WTC11 (cell line): ENCODE measurements around the gene RNF215. TPM values are rescaled to one million over a fixed set of nuclear protein-coding genes. Genes with fewer than 3 reads are reported as not detected.
A peak's percentile ranks its signal among the peaks of the same experiment; 100 is the strongest.

Experiments
- ATAC-seq: fragments of 200-7000 bp; cut with Tn5 transposase; 2 replicates; pipeline ENCODE4 v1.10.0; 2021; ENCODE audit warnings: mild to moderate bottlenecking, moderate library complexity
- CTCF ChIA-PET: fragments of 300-600 bp; sonication (Branson Sonifier 250); formaldehyde crosslinking; loops from one replicate; lab custom pipeline; 2021; ENCODE audit warnings: antibody characterized with exemption; lab: Charles Lee
- POLR2A ChIA-PET: fragments of 350-600 bp; sonication (Branson Sonifier 250); formaldehyde crosslinking; loops from one replicate; lab custom pipeline; 2021; ENCODE audit warnings: antibody characterized with exemption; lab: Charles Lee
- DNase-seq: peaks from one replicate; pipeline ENCODE4 v3.0.0; 2021; ENCODE audit warnings: low spot score
- H3K27ac Mint-ChIP-seq: 2 replicates; pipeline ENCODE4 v1.8.0; 2021; ENCODE audit warnings: mixed read lengths
- H3K27me3 Mint-ChIP-seq: 2 replicates; pipeline ENCODE4 v1.8.0; 2021; ENCODE audit warnings: low read depth, mild to moderate bottlenecking, moderate library complexity, mixed read lengths
- H3K36me3 Mint-ChIP-seq: 2 replicates; pipeline ENCODE4 v1.8.0; 2021; ENCODE audit warnings: mixed read lengths
- H3K4me1 Mint-ChIP-seq: 2 replicates; pipeline ENCODE4 v1.8.0; 2022; ENCODE audit warnings: mixed read lengths
- H3K4me3 Mint-ChIP-seq: 2 replicates; pipeline ENCODE4 v1.8.0; 2021; ENCODE audit warnings: mild to moderate bottlenecking, moderate library complexity, mixed read lengths
- H3K9me3 Mint-ChIP-seq: 2 replicates; pipeline ENCODE4 v1.8.0; 2021; ENCODE audit warnings: mixed read lengths
- CREB1 ChIP-seq: sonication (generic); formaldehyde crosslinking; IDR thresholded peaks from 2 replicates; pipeline ENCODE4 v1.8.0; 2023; ENCODE audit warnings: mild to moderate bottlenecking, missing genetic modification reagents
- NFE2L1 ChIP-seq: sonication (generic); formaldehyde crosslinking; IDR thresholded peaks from 2 replicates; pipeline ENCODE4 v1.8.1; 2023; ENCODE audit warnings: missing genetic modification reagents
- NFYB ChIP-seq: sonication (generic); formaldehyde crosslinking; conservative IDR thresholded peaks from 2 replicates; pipeline ENCODE4 v1.8.0; 2022; ENCODE audit warnings: low read depth, missing genetic modification reagents
- NR2C2 ChIP-seq: sonication (generic); formaldehyde crosslinking; IDR thresholded peaks from 2 replicates; pipeline ENCODE4 v1.8.0; 2022; ENCODE audit warnings: mild to moderate bottlenecking, missing genetic modification reagents
- SMAD4 ChIP-seq: sonication (generic); formaldehyde crosslinking; IDR thresholded peaks from 2 replicates; pipeline ENCODE4 v1.8.0; 2022; ENCODE audit warnings: mild to moderate bottlenecking, missing genetic modification reagents
- TP53 ChIP-seq: sonication (generic); formaldehyde crosslinking; IDR thresholded peaks from 2 replicates; pipeline ENCODE4 v1.8.1; 2023; ENCODE audit warnings: mild to moderate bottlenecking, missing genetic modification reagents
- ZBTB21 ChIP-seq: sonication (generic); formaldehyde crosslinking; IDR thresholded peaks from 2 replicates; pipeline ENCODE4 v1.8.1; 2023; ENCODE audit warnings: mild to moderate bottlenecking, missing genetic modification reagents, borderline replicate concordance
- ZNF138 ChIP-seq: sonication (generic); formaldehyde crosslinking; conservative IDR thresholded peaks from 2 replicates; pipeline ENCODE4 v1.8.1; 2022; ENCODE audit warnings: mild to moderate bottlenecking, moderate library complexity, missing genetic modification reagents
- total RNA-seq: library from RNA; stranded (reverse); gene quantifications from 3 replicates; pipeline ENCODE4 v1.2.3, GENCODE V29; 2021
- TF ChIP-seq, protein P1 (sequence below): sonication (generic); formaldehyde crosslinking; IDR thresholded peaks from 2 replicates; pipeline ENCODE4 v1.8.0; 2023; ENCODE audit warnings: missing genetic modification reagents, mild to moderate bottlenecking, borderline replicate concordance
- TF ChIP-seq, protein P2 (sequence below): sonication (generic); formaldehyde crosslinking; IDR thresholded peaks from 2 replicates; pipeline ENCODE4 v1.8.0; 2022; ENCODE audit warnings: mild to moderate bottlenecking, missing genetic modification reagents
- TF ChIP-seq, protein P3 (sequence below): fragments of 250-450 bp; sonication (Bioruptor Pico); IDR thresholded peaks from 2 replicates; pipeline ENCODE4 v1.8.0; 2021; ENCODE audit warnings: mild to moderate bottlenecking
- TF ChIP-seq, protein P4 (sequence below): fragments of 250-450 bp; sonication (Bioruptor Pico); conservative IDR thresholded peaks from 2 replicates; pipeline ENCODE4 v1.9.0; 2021; ENCODE audit warnings: mild to moderate bottlenecking
- TF ChIP-seq, protein P5 (sequence below): sonication (generic); formaldehyde crosslinking; IDR thresholded peaks from 2 replicates; pipeline ENCODE4 v1.8.1; 2023; ENCODE audit warnings: mild to moderate bottlenecking, missing genetic modification reagents
- TF ChIP-seq, protein P6 (sequence below): sonication (generic); formaldehyde crosslinking; IDR thresholded peaks from 2 replicates; pipeline ENCODE4 v1.8.1; 2023; ENCODE audit warnings: mild to moderate bottlenecking, missing genetic modification reagents
- TF ChIP-seq, protein P7 (sequence below): fragments of 250-450 bp; sonication (Bioruptor Pico); IDR thresholded peaks from 2 replicates; pipeline ENCODE4 v1.9.0; 2021; ENCODE audit warnings: mild to moderate bottlenecking

RNF215 gene
- total RNA-seq, 1 experiment from 2014 or later = 25.4 TPM

DNA sequence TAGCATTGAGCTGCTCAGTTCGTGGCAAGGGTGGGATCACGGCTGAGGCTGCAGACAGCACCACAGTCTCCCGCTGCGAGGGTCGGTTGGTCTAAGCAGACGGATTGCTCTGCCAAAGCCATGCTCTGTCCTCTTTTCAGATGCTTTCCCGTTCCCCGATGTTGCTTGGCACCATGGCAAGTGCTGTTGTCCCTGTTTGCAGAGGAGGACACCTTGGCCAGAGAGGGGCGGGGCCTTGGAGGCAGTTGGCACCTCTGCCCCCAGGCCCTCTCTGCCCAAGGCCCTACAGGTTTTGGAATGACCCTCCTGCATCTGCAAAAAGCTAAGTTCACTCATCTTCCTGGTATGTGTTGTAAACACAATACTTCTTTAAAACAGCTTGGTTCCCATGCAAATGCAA is 18.8 kb downstream of the RNF215 start:
- TF ChIP-seq ZBTB21 (CRISPR knock-in tag) (no peak), NR2C2 (no peak), TP53 (CRISPR knock-in tag) (no peak), CREB1 (CRISPR knock-in tag) (no peak), SMAD4 (CRISPR knock-in tag) (no peak), NFE2L1 (CRISPR knock-in tag) (no peak), ZNF138 (CRISPR knock-in tag) (no peak), NFYB (no peak)
- TF ChIP-seq, protein P1, sequence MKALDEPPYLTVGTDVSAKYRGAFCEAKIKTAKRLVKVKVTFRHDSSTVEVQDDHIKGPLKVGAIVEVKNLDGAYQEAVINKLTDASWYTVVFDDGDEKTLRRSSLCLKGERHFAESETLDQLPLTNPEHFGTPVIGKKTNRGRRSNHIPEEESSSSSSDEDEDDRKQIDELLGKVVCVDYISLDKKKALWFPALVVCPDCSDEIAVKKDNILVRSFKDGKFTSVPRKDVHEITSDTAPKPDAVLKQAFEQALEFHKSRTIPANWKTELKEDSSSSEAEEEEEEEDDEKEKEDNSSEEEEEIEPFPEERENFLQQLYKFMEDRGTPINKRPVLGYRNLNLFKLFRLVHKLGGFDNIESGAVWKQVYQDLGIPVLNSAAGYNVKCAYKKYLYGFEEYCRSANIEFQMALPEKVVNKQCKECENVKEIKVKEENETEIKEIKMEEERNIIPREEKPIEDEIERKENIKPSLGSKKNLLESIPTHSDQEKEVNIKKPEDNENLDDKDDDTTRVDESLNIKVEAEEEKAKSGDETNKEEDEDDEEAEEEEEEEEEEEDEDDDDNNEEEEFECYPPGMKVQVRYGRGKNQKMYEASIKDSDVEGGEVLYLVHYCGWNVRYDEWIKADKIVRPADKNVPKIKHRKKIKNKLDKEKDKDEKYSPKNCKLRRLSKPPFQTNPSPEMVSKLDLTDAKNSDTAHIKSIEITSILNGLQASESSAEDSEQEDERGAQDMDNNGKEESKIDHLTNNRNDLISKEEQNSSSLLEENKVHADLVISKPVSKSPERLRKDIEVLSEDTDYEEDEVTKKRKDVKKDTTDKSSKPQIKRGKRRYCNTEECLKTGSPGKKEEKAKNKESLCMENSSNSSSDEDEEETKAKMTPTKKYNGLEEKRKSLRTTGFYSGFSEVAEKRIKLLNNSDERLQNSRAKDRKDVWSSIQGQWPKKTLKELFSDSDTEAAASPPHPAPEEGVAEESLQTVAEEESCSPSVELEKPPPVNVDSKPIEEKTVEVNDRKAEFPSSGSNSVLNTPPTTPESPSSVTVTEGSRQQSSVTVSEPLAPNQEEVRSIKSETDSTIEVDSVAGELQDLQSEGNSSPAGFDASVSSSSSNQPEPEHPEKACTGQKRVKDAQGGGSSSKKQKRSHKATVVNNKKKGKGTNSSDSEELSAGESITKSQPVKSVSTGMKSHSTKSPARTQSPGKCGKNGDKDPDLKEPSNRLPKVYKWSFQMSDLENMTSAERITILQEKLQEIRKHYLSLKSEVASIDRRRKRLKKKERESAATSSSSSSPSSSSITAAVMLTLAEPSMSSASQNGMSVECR = no peak
- TF ChIP-seq, protein P2, sequence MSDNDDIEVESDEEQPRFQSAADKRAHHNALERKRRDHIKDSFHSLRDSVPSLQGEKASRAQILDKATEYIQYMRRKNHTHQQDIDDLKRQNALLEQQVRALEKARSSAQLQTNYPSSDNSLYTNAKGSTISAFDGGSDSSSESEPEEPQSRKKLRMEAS (CRISPR knock-in tag) = no peak
- TF ChIP-seq, protein P3, sequence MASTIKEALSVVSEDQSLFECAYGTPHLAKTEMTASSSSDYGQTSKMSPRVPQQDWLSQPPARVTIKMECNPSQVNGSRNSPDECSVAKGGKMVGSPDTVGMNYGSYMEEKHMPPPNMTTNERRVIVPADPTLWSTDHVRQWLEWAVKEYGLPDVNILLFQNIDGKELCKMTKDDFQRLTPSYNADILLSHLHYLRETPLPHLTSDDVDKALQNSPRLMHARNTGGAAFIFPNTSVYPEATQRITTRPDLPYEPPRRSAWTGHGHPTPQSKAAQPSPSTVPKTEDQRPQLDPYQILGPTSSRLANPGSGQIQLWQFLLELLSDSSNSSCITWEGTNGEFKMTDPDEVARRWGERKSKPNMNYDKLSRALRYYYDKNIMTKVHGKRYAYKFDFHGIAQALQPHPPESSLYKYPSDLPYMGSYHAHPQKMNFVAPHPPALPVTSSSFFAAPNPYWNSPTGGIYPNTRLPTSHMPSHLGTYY (CRISPR knock-in tag) = no peak
- TF ChIP-seq, protein P4, sequence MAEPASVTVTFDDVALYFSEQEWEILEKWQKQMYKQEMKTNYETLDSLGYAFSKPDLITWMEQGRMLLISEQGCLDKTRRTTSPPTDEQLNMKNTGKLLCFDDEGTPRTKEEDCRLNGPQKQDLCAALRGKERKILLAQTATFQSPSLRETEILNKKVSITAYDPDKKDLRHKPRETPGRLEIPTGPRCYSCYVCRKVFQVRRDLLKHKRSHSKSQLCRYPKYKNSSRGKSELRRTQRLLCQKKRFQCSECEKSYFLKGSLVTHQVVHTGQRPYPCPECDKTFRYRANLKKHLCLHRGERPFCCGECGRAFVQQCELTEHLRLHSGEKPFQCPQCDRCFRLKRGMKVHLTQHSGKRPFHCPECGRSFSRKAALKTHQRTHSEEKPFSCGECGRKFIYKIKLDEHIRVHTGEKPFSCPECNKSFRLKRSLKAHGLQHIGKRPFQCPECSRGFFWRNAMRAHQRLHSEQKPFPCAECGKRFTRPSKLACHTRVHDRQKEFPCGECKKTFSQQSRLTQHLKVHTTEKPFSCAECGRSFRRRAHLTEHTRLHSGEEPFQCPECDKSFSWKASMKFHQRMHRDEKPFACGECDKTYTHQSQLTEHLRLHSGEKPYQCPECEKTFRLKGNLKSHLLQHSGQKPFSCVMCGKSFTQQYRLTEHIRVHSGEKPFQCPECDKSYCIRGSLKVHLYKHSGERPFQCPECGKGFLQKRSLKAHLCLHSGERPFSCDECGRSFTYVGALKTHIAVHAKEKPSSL (CRISPR knock-in tag) = no peak
- TF ChIP-seq, protein P5, sequence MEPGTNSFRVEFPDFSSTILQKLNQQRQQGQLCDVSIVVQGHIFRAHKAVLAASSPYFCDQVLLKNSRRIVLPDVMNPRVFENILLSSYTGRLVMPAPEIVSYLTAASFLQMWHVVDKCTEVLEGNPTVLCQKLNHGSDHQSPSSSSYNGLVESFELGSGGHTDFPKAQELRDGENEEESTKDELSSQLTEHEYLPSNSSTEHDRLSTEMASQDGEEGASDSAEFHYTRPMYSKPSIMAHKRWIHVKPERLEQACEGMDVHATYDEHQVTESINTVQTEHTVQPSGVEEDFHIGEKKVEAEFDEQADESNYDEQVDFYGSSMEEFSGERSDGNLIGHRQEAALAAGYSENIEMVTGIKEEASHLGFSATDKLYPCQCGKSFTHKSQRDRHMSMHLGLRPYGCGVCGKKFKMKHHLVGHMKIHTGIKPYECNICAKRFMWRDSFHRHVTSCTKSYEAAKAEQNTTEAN = no peak
- TF ChIP-seq, protein P6, sequence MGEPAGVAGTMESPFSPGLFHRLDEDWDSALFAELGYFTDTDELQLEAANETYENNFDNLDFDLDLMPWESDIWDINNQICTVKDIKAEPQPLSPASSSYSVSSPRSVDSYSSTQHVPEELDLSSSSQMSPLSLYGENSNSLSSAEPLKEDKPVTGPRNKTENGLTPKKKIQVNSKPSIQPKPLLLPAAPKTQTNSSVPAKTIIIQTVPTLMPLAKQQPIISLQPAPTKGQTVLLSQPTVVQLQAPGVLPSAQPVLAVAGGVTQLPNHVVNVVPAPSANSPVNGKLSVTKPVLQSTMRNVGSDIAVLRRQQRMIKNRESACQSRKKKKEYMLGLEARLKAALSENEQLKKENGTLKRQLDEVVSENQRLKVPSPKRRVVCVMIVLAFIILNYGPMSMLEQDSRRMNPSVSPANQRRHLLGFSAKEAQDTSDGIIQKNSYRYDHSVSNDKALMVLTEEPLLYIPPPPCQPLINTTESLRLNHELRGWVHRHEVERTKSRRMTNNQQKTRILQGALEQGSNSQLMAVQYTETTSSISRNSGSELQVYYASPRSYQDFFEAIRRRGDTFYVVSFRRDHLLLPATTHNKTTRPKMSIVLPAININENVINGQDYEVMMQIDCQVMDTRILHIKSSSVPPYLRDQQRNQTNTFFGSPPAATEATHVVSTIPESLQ = no peak
- TF ChIP-seq, protein P7, sequence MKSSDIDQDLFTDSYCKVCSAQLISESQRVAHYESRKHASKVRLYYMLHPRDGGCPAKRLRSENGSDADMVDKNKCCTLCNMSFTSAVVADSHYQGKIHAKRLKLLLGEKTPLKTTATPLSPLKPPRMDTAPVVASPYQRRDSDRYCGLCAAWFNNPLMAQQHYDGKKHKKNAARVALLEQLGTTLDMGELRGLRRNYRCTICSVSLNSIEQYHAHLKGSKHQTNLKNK (CRISPR knock-in tag) = no peak
- ATAC-seq (no peak), DNase-seq (no peak)
- ChIA-PET CTCF (interaction anchor here (1.6 to 2.8 kb wide), 2 partner anchors 19 to 80 kb away, joined by 9 to 12 read pairs; partner anchors contain the start of gene RNF215), POLR2A (no interaction called here)
- no peaks in the 10 kb centered on the region for H3K36me3 Mint-ChIP-seq
- H3K27ac Mint-ChIP-seq = 0 out of 2 replicates have a peak overlapping the region, but pooled peaks have one; percentile 22
- peaks cover 3% of the 10 kb centered on the region for H3K4me1 Mint-ChIP-seq
- H3K9me3 Mint-ChIP-seq = no peaks in the 10 kb centered on the region
- H3K27me3 Mint-ChIP-seq = no peaks in the 10 kb centered on the region
- H3K4me3 Mint-ChIP-seq = no peak overlapping the region
